ENCODE results near the gene PDE1C. TPM values are rescaled to one million over a fixed set of nuclear protein-coding genes. Genes with fewer than 3 reads are reported as not detected.

PDE1C gene
- total and polyA plus RNA-seq, 11 donors = 35.3 to 307 (median 141) TPM

DNA sequence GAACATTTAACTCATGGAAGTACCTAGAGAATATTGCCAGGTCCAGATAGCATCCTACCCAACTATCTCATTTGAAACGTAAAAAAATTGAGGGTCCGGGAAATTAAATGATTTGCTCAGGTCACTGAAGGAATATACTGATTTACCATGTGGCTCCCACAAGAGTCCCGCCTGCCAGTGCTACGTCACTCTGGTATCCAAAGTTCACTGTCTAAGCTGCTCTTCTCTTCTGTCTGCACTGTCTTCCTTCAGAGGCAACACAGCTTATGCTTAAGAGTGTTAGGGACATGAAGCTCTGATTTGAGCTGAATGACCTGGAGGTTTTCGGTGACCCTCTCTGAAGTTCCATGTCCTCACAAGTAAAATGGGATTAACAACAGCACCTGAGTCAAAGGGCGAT is 114.6 kb downstream of the PDE1C start:
- Histone ChIP-seq H3K27ac (peak overlapping the region in 3 of 12 donors; percentile 16 to 29 (median 29)), H3K27me3 (no peaks in the 10 kb centered on the region), H3K36me3 (no peaks in the 10 kb centered on the region), H3K4me3 (no peak overlapping the region), H3K4me1 (peaks cover 0 to 68% (median 25%) of the 10 kb centered on the region in 12 donors), H3K9me3 (no peaks in the 10 kb centered on the region)
- no peak for DNase-seq
- TF ChIP-seq POLR2A (IDR thresholded peaks at IDR 0.05) = no peak
- no peak for TF ChIP-seq CTCF (IDR thresholded peaks at IDR 0.05)
- ATAC-seq = peak in 1 of 4 donors; percentile 18
- 84 to 91% (median 88%) methylated on average over 6 of the region's 6 CpGs for WGBS, 4 donors
- intact Hi-C loops (cut with DNase I) = loop anchor here in 1 of 10 donors (5.0 kb wide), 1 partner anchor 38 kb away; no protein-coding TSS in a partner anchor

- DNase-seq (no peak), ATAC-seq (no peak)
- Histone ChIP-seq H3K4me1 (peaks cover 0 to 70% (median 26%) of the 10 kb centered on the region in 12 donors), H3K27ac (peak overlapping the region in 2 of 12 donors; percentile 0 to 29), H3K27me3 (no peaks in the 10 kb centered on the region), H3K4me3 (no peak overlapping the region), H3K36me3 (no peaks in the 10 kb centered on the region), H3K9me3 (no peaks in the 10 kb centered on the region)
- no peak for TF ChIP-seq CTCF (IDR thresholded peaks at IDR 0.05)
- TF ChIP-seq POLR2A (IDR thresholded peaks at IDR 0.05) = no peak
- WGBS, 4 donors = 49 to 62% (median 55%) methylated on average over 5 of the region's 5 CpGs
- intact Hi-C loops (cut with DNase I) = loop anchor here in 1 of 10 donors (5.0 kb wide), 1 partner anchor 38 kb away; no protein-coding TSS in a partner anchor
These were observed 115.2 kb downstream of the PDE1C start for GRCh38 chr7:31955021-31955420.

GRCh38 chr7:31954500-31954899 is 115.7 kb downstream of the PDE1C start:
- H3K27me3 ChIP-seq = no peaks in the 10 kb centered on the region
- TF ChIP-seq POLR2A (IDR thresholded peaks at IDR 0.05) = no peak
- no peak for TF ChIP-seq CTCF (IDR thresholded peaks at IDR 0.05)
- no peak for DNase-seq
- 86 to 93% (median 91%) methylated on average over 2 of the region's 2 CpGs for WGBS, 4 donors
- peak overlapping the region in 2 of 12 donors; percentile 0 to 29 for H3K27ac ChIP-seq
- H3K36me3 ChIP-seq = no peaks in the 10 kb centered on the region
- ATAC-seq = no peak
- no peak overlapping the region for H3K4me3 ChIP-seq
- H3K4me1 ChIP-seq = peaks cover 0 to 71% (median 27%) of the 10 kb centered on the region in 12 donors
- no peaks in the 10 kb centered on the region for H3K9me3 ChIP-seq
- intact Hi-C loops (cut with DNase I) = no loop called here

- H3K27me3 ChIP-seq = no peaks in the 10 kb centered on the region
- H3K9me3 ChIP-seq = no peaks in the 10 kb centered on the region
- no peaks in the 10 kb centered on the region for H3K36me3 ChIP-seq
- ATAC-seq = no peak
- intact Hi-C loops (cut with DNase I) = no loop called here
- 65 to 87% (median 77%) methylated on average over 2 of the region's 2 CpGs for WGBS, 4 donors
- H3K4me1 ChIP-seq = peaks cover 0 to 75% (median 27%) of the 10 kb centered on the region in 12 donors
- no peak overlapping the region for H3K4me3 ChIP-seq
- H3K27ac ChIP-seq = no peak overlapping the region
- no peak for DNase-seq
- TF ChIP-seq CTCF (IDR thresholded peaks at IDR 0.05) = no peak
- no peak for TF ChIP-seq POLR2A (IDR thresholded peaks at IDR 0.05)
These were observed 116.8 kb downstream of the PDE1C start for GRCh38 chr7:31953432-31953831.
